Endothelial cell (in vitro differentiated cells): Measurements from ENCODE around the gene GPR27. TPM values are rescaled to one million over a fixed set of nuclear protein-coding genes. Genes with fewer than 3 reads are reported as not detected.

ENCODE experiments used
- DNase-seq: peaks from one replicate; pipeline ENCODE4 v3.0.0; 2021; ENCODE audit warnings: low spot score
- H3K27ac Mint-ChIP-seq: one replicate; pipeline ENCODE4 v1.8.0; 2021; ENCODE audit warnings: mixed read lengths, inconsistent platforms; ENCODE audit not compliant: unreplicated experiment
- H3K27me3 Mint-ChIP-seq: one replicate; pipeline ENCODE4 v1.8.0; 2021; ENCODE audit warnings: mild to moderate bottlenecking, moderate library complexity, mixed read lengths, inconsistent platforms; ENCODE audit not compliant: unreplicated experiment
- H3K36me3 Mint-ChIP-seq: one replicate; pipeline ENCODE4 v1.8.0; 2021; ENCODE audit warnings: mild to moderate bottlenecking, low read depth, mixed read lengths, inconsistent platforms; ENCODE audit not compliant: unreplicated experiment
- H3K4me1 Mint-ChIP-seq: one replicate; pipeline ENCODE4 v1.8.0; 2021; ENCODE audit warnings: mild to moderate bottlenecking, mixed read lengths, inconsistent platforms; ENCODE audit not compliant: unreplicated experiment
- H3K4me3 Mint-ChIP-seq: one replicate; pipeline ENCODE4 v1.8.0; 2021; ENCODE audit warnings: mild to moderate bottlenecking, mixed read lengths, inconsistent platforms; ENCODE audit not compliant: unreplicated experiment
- H3K9me3 Mint-ChIP-seq: one replicate; pipeline ENCODE4 v1.8.0; 2021; ENCODE audit warnings: mixed read lengths, inconsistent platforms; ENCODE audit not compliant: unreplicated experiment
- CTCF ChIP-seq: fragments of 200-600 bp; sonication (generic); IDR thresholded peaks from one replicate; pipeline ENCODE4 v1.5.0; 2021; ENCODE audit warnings: antibody characterized with exemption; ENCODE audit not compliant: unreplicated experiment
- total RNA-seq: library from RNA; stranded (reverse); fragmentation: NEBNext Ultra II Directional; extraction: Animal tissue kit (Norgen Biotek cat#: 25700); gene quantifications from one replicate; pipeline ENCODE4 v1.2.1, GENCODE V29; 2021; ENCODE audit not compliant: unreplicated experiment

GPR27 gene
- total RNA-seq, 1 donor from 2014 or later, result 0.80 TPM

GRCh38 chr3:71787851-71788405 lies 34.3 kb downstream of the GPR27 start:
- peaks cover 3% of the 10 kb centered on the region for H3K36me3 Mint-ChIP-seq
- no peak overlapping the region for H3K4me3 Mint-ChIP-seq
- peaks cover 12% of the 10 kb centered on the region for H3K27me3 Mint-ChIP-seq
- no peak overlapping the region for H3K27ac Mint-ChIP-seq
- H3K9me3 Mint-ChIP-seq, result no peaks in the 10 kb centered on the region
- peaks cover 12% of the 10 kb centered on the region for H3K4me1 Mint-ChIP-seq
- DNase-seq, result no peak
- no peak for TF ChIP-seq CTCF

GRCh38 chr3:71789922-71790321 lies 36.3 kb downstream of the GPR27 start:
- peaks cover 9% of the 10 kb centered on the region for H3K4me1 Mint-ChIP-seq
- H3K27ac Mint-ChIP-seq, result no peak overlapping the region
- H3K4me3 Mint-ChIP-seq, result no peak overlapping the region
- DNase-seq, result no peak
- peaks cover 5% of the 10 kb centered on the region for H3K27me3 Mint-ChIP-seq
- H3K9me3 Mint-ChIP-seq, result no peaks in the 10 kb centered on the region
- no peaks in the 10 kb centered on the region for H3K36me3 Mint-ChIP-seq
- TF ChIP-seq CTCF, result no peak

- no peaks in the 10 kb centered on the region for H3K4me1 Mint-ChIP-seq
- no peaks in the 10 kb centered on the region for H3K36me3 Mint-ChIP-seq
- no peaks in the 10 kb centered on the region for H3K27me3 Mint-ChIP-seq
These were observed 38.0 kb downstream of the GPR27 start for GRCh38 chr3:71791634-71792033.

GRCh38 chr3:71796290-71796689 lies 42.6 kb downstream of the GPR27 start:
- Mint-ChIP-seq H3K27me3 (no peaks in the 10 kb centered on the region), H3K4me3 (no peak overlapping the region), H3K4me1 (no peaks in the 10 kb centered on the region), H3K36me3 (no peaks in the 10 kb centered on the region), H3K9me3 (no peaks in the 10 kb centered on the region), H3K27ac (no peak overlapping the region)
- TF ChIP-seq CTCF, result no peak
- DNase-seq, result no peak

More at GRCh38 chr3:71791634-71792033, 38.0 kb downstream of the GPR27 start:
- Mint-ChIP-seq H3K27ac (no peak overlapping the region), H3K4me3 (no peak overlapping the region), H3K9me3 (no peaks in the 10 kb centered on the region)
- DNase-seq, result no peak
- TF ChIP-seq CTCF, result no peak

- H3K9me3 Mint-ChIP-seq, result no peaks in the 10 kb centered on the region
- no peak for DNase-seq
- no peak for TF ChIP-seq CTCF
These were observed 43.8 kb downstream of the GPR27 start for GRCh38 chr3:71797455-71797854.

More at GRCh38 chr3:71797455-71797854, 43.8 kb downstream of the GPR27 start:
- H3K36me3 Mint-ChIP-seq, result no peaks in the 10 kb centered on the region
- no peak overlapping the region for H3K4me3 Mint-ChIP-seq
- H3K27me3 Mint-ChIP-seq, result no peaks in the 10 kb centered on the region
- no peak overlapping the region for H3K27ac Mint-ChIP-seq
- no peaks in the 10 kb centered on the region for H3K4me1 Mint-ChIP-seq
